K562 (cell line): Measurements from ENCODE around the gene ARMC9. TPM values are rescaled to one million over a fixed set of nuclear protein-coding genes. Genes with fewer than 3 reads are reported as not detected.

Experiments used
- REST ChIP-seq, 2 experiments: fragments of 450-650 bp; formaldehyde crosslinking in 1 of 2; IDR thresholded peaks; 2 replicates each; pipeline versions ENCODE4 v1.4.0 to v1.6.1; 2014 to 2020; ENCODE audit warnings: mild to moderate bottlenecking in 2 of 2, borderline replicate concordance in 1 of 2, low read depth in 1 of 2
- polyA plus RNA-seq, 8 experiments: library from polyadenylated mRNA; depleted of rRNA in 4 of 8; stranded (reverse) in 5 of 8; unstranded in 3 of 8; fragments of >200 nt; fragmentation: Nextera tagmentation in 2 of 8; fragmentation: Illumina TruSeq in 1 of 8; extraction: Ambion mirVana in 2 of 8; extraction: Trizol in 1 of 8; gene quantifications; 2 replicates each; pipeline versions ENCODE4 v1.2.1 to v1.2.3, GENCODE V29; 2011 to 2014; ENCODE audit warnings: inconsistent platforms in 1 of 8, missing spikeins in 1 of 8
- total RNA-seq, 7 experiments: library from RNA; depleted of rRNA in 6 of 7; stranded (reverse); fragments of >200 nt in 6 of 7; fragmentation: Illumina TruSeq in 2 of 7; extraction: Trizol in 2 of 7; gene quantifications; 2 replicates each; pipeline versions ENCODE4 v1.2.1 to v1.2.3, GENCODE V29; 2011 to 2021; ENCODE audit warnings: low replicate concordance in 1 of 7

The ARMC9 gene
- total and polyA plus RNA-seq, 9 of the 15 experiments (the other 6 are each of a cell fraction or from before 2014, with no cell fraction given), result 0.36 to 2.3 (median 1.1) TPM

- TF ChIP-seq REST (IDR thresholded peaks at IDR 0.05; ENCODE audit: borderline replicate concordance) (peak; percentile 39; the same call in 1 of the 2 replicates), REST (CRISPR knock-in tag; IDR thresholded peaks at IDR 0.05; ENCODE audit: low read depth) (no peak)
- TF ChIP-seq, all 486 proteins: peak for 8
Observed at GRCh38 chr2:231297108-231297908, 98.9 kb downstream of the ARMC9 start (continued).
